OCI-LY1 (cell line): ENCODE data around the gene KRTAP9-3.

ENCODE experiments used
- H2AFZ ChIP-seq: fragments of 200-600 bp; sonication (generic), shearing (Covaris generic); 2 replicates; pipeline ENCODE4 v1.6.0; 2014; ENCODE audit warnings: antibody characterized with exemption, mild to moderate bottlenecking, low read length
- H3F3A ChIP-seq: fragments of 200-600 bp; sonication (generic), shearing (Covaris generic); 2 replicates; pipeline ENCODE4 v1.6.0; 2014; ENCODE audit warnings: mild to moderate bottlenecking, antibody characterized with exemption, low read length, moderate library complexity; ENCODE audit not compliant: insufficient read depth
- H3K27ac ChIP-seq: fragments of 200-600 bp; sonication (generic); 2 replicates; pipeline ENCODE4 v1.5.1; 2014; ENCODE audit warnings: low read length, mixed run types, mild to moderate bottlenecking, low read depth; ENCODE audit not compliant: poor library complexity, severe bottlenecking
- H3K27me3 ChIP-seq: fragments of 200-600 bp; sonication (generic); 2 replicates; pipeline ENCODE4 v1.6.0; 2014; ENCODE audit warnings: antibody characterized with exemption, mild to moderate bottlenecking, low read length, moderate library complexity; ENCODE audit not compliant: insufficient read depth
- H3K36me3 ChIP-seq: fragments of 200-600 bp; sonication (generic); 2 replicates; pipeline ENCODE4 v1.6.1; 2014; ENCODE audit warnings: mild to moderate bottlenecking, antibody characterized with exemption, low read length, moderate library complexity, mixed read lengths; ENCODE audit not compliant: insufficient read depth
- H3K4me1 ChIP-seq: fragments of 200-600 bp; sonication (generic); 2 replicates; pipeline ENCODE4 v1.5.1; 2014; ENCODE audit warnings: mild to moderate bottlenecking, low read length, moderate library complexity; ENCODE audit not compliant: insufficient read depth, severe bottlenecking
- H3K4me2 ChIP-seq: fragments of 200-600 bp; sonication (generic), shearing (Covaris generic); 2 replicates; pipeline ENCODE4 v1.6.1; 2014; ENCODE audit warnings: low read length
- H3K4me3 ChIP-seq: fragments of 200-600 bp; sonication (generic); 2 replicates; pipeline ENCODE4 v1.5.1; 2014; ENCODE audit warnings: low read length, low read depth, mild to moderate bottlenecking, mixed read lengths; ENCODE audit not compliant: poor library complexity, severe bottlenecking
- H3K79me2 ChIP-seq: fragments of 200-600 bp; shearing (Covaris generic); 2 replicates; pipeline ENCODE4 v1.6.1; 2016; ENCODE audit warnings: mixed run types, low read length, mixed read lengths; ENCODE audit not compliant: insufficient read depth
- H3K9ac ChIP-seq: fragments of 200-600 bp; sonication (generic), shearing (Covaris generic); 2 replicates; pipeline ENCODE4 v1.6.1; 2014; ENCODE audit warnings: mild to moderate bottlenecking, low read length, mixed read lengths
- H3K9me2 ChIP-seq: fragments of 200-600 bp; sonication (generic), shearing (Covaris generic); 2 replicates; pipeline ENCODE4 v1.6.1; 2014; ENCODE audit warnings: low read depth, mild to moderate bottlenecking, low read length, mixed read lengths
- H3K9me3 ChIP-seq: fragments of 200-600 bp; shearing (Covaris generic); 2 replicates; pipeline ENCODE4 v1.6.1; 2014; ENCODE audit warnings: low read length, mixed read lengths
- H4K20me1 ChIP-seq: fragments of 200-600 bp; sonication (generic), shearing (Covaris generic); 2 replicates; pipeline ENCODE4 v1.6.0; 2016; ENCODE audit warnings: mild to moderate bottlenecking, low read length; ENCODE audit not compliant: insufficient read depth
- EZH2 ChIP-seq: fragments of 200-600 bp; sonication (generic), shearing (Covaris generic); IDR thresholded peaks from 2 replicates; pipeline ENCODE4 v1.8.0; 2017; ENCODE audit warnings: borderline replicate concordance, mixed run types, mild to moderate bottlenecking, antibody characterized with exemption, low read length, moderate library complexity, mixed read lengths
- TF ChIP-seq, protein P1 (sequence below): fragments of 200-600 bp; sonication (generic), shearing (Covaris generic); IDR thresholded peaks from 2 replicates; pipeline ENCODE4 v1.5.1; 2017; ENCODE audit warnings: mild to moderate bottlenecking, antibody characterized with exemption, low read length, moderate library complexity, mixed read lengths

The KRTAP9-3 gene

DNA sequence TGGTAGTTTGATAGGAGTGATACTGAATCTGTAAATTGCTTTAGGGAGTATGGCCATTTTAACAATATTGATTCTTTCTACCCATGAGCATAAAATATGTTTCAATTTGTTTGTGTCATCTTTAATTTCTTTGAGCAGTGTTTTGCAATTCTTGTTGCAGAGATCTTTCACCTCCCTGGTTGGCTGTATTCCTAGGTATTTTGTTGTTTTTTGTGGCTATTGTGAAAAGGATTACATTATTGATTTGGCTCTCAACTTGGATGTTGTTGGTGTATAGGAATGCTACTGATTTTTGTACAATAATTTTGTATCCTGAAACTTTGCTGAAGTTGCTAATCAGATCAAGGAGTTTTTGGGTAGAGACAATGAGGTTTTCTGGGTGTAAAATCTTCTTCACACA is 26.2 kb downstream of the KRTAP9-3 start:
- Histone ChIP-seq H3K9me2 (no peaks in the 10 kb centered on the region), H2AFZ (no peak overlapping the region), H3K27me3 (no peaks in the 10 kb centered on the region), H4K20me1 (no peaks in the 10 kb centered on the region), H3K9ac (no peak overlapping the region), H3K4me1 (no peaks in the 10 kb centered on the region), H3K4me2 (no peak overlapping the region), H3K79me2 (no peaks in the 10 kb centered on the region), H3F3A (no peaks in the 10 kb centered on the region), H3K27ac (no peak overlapping the region), H3K4me3 (no peak overlapping the region), H3K36me3 (no peaks in the 10 kb centered on the region), H3K9me3 (no peaks in the 10 kb centered on the region)
- no peak for TF ChIP-seq EZH2
- TF ChIP-seq, protein P1, sequence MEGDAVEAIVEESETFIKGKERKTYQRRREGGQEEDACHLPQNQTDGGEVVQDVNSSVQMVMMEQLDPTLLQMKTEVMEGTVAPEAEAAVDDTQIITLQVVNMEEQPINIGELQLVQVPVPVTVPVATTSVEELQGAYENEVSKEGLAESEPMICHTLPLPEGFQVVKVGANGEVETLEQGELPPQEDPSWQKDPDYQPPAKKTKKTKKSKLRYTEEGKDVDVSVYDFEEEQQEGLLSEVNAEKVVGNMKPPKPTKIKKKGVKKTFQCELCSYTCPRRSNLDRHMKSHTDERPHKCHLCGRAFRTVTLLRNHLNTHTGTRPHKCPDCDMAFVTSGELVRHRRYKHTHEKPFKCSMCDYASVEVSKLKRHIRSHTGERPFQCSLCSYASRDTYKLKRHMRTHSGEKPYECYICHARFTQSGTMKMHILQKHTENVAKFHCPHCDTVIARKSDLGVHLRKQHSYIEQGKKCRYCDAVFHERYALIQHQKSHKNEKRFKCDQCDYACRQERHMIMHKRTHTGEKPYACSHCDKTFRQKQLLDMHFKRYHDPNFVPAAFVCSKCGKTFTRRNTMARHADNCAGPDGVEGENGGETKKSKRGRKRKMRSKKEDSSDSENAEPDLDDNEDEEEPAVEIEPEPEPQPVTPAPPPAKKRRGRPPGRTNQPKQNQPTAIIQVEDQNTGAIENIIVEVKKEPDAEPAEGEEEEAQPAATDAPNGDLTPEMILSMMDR = no peak

DNA sequence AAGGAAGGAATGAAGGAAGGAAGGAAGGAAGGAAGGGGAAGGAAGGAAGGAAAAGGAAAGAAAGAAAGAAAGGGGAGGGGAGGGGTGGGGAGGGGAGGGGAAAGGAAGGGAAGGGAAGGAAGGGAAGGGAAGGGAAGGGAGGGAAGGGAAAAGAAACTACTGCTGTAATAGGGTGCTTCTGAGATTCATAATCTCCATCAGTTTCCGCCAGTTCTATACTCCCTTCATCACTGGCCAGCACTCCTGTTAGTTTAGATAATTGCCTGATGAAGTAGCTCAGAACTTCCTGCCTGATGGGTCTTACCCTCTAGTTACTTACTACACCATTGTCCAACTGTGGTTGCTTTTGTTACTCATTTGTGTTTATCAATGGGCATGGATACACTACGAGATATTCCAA is 31.0 kb downstream of the KRTAP9-3 start:
- no peaks in the 10 kb centered on the region for H3K9me3 ChIP-seq
- TF ChIP-seq EZH2 = no peak
- TF ChIP-seq, protein P1 = no peak
- no peaks in the 10 kb centered on the region for H3K4me1 ChIP-seq
- H3K4me3 ChIP-seq = no peak overlapping the region
- no peaks in the 10 kb centered on the region for H3K9me2 ChIP-seq
- no peaks in the 10 kb centered on the region for H3K36me3 ChIP-seq
- no peaks in the 10 kb centered on the region for H3F3A ChIP-seq
- H3K79me2 ChIP-seq = no peaks in the 10 kb centered on the region
- no peak overlapping the region for H3K27ac ChIP-seq
- no peak overlapping the region for H3K9ac ChIP-seq
- no peak overlapping the region for H3K4me2 ChIP-seq
- H2AFZ ChIP-seq = no peak overlapping the region
- H4K20me1 ChIP-seq = no peaks in the 10 kb centered on the region
- H3K27me3 ChIP-seq = no peaks in the 10 kb centered on the region

DNA sequence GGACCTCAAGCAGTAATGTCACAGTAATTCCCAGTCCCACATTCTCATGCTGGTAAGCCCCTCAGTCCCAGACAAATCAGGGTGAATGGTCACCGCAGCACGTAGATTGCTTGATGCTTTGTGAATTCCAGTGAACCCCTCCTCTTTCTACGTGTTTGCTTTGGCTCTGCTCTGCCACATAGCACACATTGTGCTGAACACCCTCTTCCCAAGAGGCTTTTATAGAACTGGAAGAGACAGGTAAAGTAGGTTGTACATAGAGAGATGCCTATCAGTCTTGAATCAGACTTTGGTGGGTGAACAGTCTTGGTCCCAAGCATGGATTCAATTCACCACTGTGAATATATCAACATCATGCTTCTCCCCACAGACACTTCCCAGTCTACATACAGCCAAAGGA is 32.4 kb downstream of the KRTAP9-3 start:
- no peak for TF ChIP-seq EZH2
- TF ChIP-seq, protein P1 = no peak
- Histone ChIP-seq H4K20me1 (no peaks in the 10 kb centered on the region), H2AFZ (no peak overlapping the region), H3K27ac (no peak overlapping the region), H3K9me2 (no peaks in the 10 kb centered on the region), H3K27me3 (no peaks in the 10 kb centered on the region), H3K4me2 (no peak overlapping the region), H3K4me1 (no peaks in the 10 kb centered on the region), H3K79me2 (no peaks in the 10 kb centered on the region), H3F3A (no peaks in the 10 kb centered on the region), H3K36me3 (no peaks in the 10 kb centered on the region), H3K4me3 (no peak overlapping the region), H3K9ac (no peak overlapping the region), H3K9me3 (no peaks in the 10 kb centered on the region)
